Ishikawa (cell line): ENCODE measurements around the gene EIF4E1B.

Experiments used
- CEBPB ChIP-seq: IDR thresholded peaks from 2 replicates; pipeline ENCODE4 v1.6.1; 2012
- CREB1 ChIP-seq: IDR thresholded peaks from 2 replicates; pipeline ENCODE4 v1.6.1; 2012; ENCODE audit warnings: low read depth
- EGR1 ChIP-seq: IDR thresholded peaks from 2 replicates; pipeline ENCODE4 v1.6.1; 2012
- EP300 ChIP-seq: IDR thresholded peaks from 2 replicates; pipeline ENCODE4 v1.6.1; 2012; ENCODE audit warnings: borderline replicate concordance
- FOXM1 ChIP-seq: IDR thresholded peaks from 2 replicates; pipeline ENCODE4 v1.6.1; 2012; ENCODE audit warnings: low read depth, borderline replicate concordance
- MAX ChIP-seq: IDR thresholded peaks from 2 replicates; pipeline ENCODE4 v1.6.1; 2012
- NFIC ChIP-seq: IDR thresholded peaks from 2 replicates; pipeline ENCODE4 v1.6.1; 2012
- RAD21 ChIP-seq: IDR thresholded peaks from 2 replicates; pipeline ENCODE4 v1.6.1; 2012; ENCODE audit warnings: low read depth
- TAF1 ChIP-seq: IDR thresholded peaks from 2 replicates; pipeline ENCODE4 v1.6.1; 2012; ENCODE audit warnings: low read depth, mild to moderate bottlenecking
- TCF12 ChIP-seq: IDR thresholded peaks from 2 replicates; pipeline ENCODE4 v1.6.1; 2012; ENCODE audit warnings: low read depth
- TEAD4 ChIP-seq: IDR thresholded peaks from 2 replicates; pipeline ENCODE4 v1.6.1; 2012
- USF1 ChIP-seq: IDR thresholded peaks from 2 replicates; pipeline ENCODE4 v1.6.1; 2012
- YY1 ChIP-seq: IDR thresholded peaks from 2 replicates; pipeline ENCODE4 v1.6.1; 2012; ENCODE audit warnings: low read depth
- ZBTB7A ChIP-seq: IDR thresholded peaks from 2 replicates; pipeline ENCODE4 v1.6.1; 2012; ENCODE audit warnings: low read depth
- TF ChIP-seq, protein P1 (sequence below): IDR thresholded peaks from 2 replicates; pipeline ENCODE4 v1.6.1; 2012; ENCODE audit warnings: low read depth, mild to moderate bottlenecking

The EIF4E1B gene

GRCh38 chr5:176685010-176685409 is 54.5 kb downstream of the EIF4E1B start:
- TF ChIP-seq CREB1 (no peak), EP300 (no peak), TCF12 (no peak), NFIC (no peak)

DNA sequence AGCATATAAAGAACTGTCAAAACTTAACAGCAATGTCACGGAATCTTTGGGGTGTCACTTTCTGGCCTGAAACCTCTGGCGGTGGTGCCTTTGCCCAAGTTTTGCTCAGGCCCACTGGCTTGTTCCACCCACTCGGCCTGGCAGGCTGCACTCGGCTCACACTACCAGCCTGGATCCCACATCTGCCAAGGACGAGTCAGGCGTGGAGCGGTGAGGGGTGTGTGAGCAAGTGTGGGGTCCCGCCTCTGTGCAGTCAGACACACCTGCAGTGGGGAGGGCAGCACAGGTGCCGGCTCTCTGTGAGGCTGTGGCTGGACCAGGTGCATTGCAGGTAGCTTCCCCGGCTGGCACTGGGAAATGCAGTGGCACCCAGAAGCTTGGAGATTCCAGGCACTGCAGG is 56.8 kb downstream of the EIF4E1B start:
- no peak for TF ChIP-seq CEBPB
- no peak for TF ChIP-seq RAD21
- TF ChIP-seq ZBTB7A = no peak
- no peak for TF ChIP-seq CREB1
- TF ChIP-seq, protein P1, sequence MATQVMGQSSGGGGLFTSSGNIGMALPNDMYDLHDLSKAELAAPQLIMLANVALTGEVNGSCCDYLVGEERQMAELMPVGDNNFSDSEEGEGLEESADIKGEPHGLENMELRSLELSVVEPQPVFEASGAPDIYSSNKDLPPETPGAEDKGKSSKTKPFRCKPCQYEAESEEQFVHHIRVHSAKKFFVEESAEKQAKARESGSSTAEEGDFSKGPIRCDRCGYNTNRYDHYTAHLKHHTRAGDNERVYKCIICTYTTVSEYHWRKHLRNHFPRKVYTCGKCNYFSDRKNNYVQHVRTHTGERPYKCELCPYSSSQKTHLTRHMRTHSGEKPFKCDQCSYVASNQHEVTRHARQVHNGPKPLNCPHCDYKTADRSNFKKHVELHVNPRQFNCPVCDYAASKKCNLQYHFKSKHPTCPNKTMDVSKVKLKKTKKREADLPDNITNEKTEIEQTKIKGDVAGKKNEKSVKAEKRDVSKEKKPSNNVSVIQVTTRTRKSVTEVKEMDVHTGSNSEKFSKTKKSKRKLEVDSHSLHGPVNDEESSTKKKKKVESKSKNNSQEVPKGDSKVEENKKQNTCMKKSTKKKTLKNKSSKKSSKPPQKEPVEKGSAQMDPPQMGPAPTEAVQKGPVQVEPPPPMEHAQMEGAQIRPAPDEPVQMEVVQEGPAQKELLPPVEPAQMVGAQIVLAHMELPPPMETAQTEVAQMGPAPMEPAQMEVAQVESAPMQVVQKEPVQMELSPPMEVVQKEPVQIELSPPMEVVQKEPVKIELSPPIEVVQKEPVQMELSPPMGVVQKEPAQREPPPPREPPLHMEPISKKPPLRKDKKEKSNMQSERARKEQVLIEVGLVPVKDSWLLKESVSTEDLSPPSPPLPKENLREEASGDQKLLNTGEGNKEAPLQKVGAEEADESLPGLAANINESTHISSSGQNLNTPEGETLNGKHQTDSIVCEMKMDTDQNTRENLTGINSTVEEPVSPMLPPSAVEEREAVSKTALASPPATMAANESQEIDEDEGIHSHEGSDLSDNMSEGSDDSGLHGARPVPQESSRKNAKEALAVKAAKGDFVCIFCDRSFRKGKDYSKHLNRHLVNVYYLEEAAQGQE = no peak
- no peak for TF ChIP-seq NFIC
- TF ChIP-seq EGR1 = no peak
- TF ChIP-seq TCF12 = no peak
- TF ChIP-seq YY1 = no peak
- no peak for TF ChIP-seq FOXM1
- no peak for TF ChIP-seq EP300
- TF ChIP-seq USF1 = no peak
- TF ChIP-seq TEAD4 = no peak
- TF ChIP-seq MAX = no peak
- no peak for TF ChIP-seq TAF1

DNA sequence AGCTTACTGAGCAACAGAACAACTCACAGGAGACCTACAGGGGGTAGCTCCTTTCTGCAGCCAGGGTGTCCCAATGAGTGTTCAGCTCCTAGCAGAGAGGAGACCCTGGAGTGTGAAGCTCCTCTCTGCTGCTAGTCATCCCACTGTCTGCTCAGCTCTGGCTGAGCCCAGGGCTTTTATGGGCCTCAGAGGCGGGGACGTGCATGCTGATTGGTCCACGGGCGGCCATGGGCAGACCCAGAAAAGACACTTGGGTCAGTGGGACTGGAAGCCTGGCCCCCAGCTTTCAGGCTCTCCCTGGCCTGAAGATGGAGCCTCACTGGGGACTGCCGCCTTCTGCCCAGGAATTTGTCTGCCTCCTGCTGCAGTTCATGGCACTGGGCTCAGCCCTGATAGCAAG is 57.4 kb downstream of the EIF4E1B start:
- TF ChIP-seq EP300 (no peak), USF1 (no peak), NFIC (no peak), YY1 (no peak), TCF12 (no peak), CEBPB (no peak), TEAD4 (no peak), EGR1 (no peak)
- TF ChIP-seq, protein P1 = no peak

DNA sequence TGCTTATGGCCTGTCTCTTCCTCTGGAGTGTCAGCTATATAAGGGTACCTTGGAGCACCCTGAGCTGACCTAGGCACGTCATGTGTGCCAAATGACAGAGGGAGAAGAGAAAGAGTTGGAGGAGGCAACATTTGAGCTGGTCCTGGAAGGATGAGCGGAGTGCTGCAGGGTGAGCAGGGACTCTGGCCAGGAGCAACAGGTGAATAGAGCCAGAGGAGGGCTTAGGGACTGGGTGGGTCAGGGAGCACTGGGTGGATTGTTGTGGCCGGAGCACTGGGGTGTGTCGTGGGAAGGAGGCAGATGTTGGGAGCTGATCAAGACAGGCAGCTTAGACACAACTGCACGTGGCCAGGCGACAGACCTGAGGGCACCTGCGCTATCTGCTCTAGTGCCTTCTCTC is 60.4 kb downstream of the EIF4E1B start:
- TF ChIP-seq EP300 (no peak), USF1 (no peak), YY1 (no peak), CREB1 (no peak), MAX (no peak), CEBPB (no peak), TCF12 (no peak), TEAD4 (no peak), ZBTB7A (no peak), FOXM1 (no peak), NFIC (no peak), RAD21 (no peak)
- TF ChIP-seq, protein P1 = no peak

GRCh38 chr5:176691524-176691923 is 61.0 kb downstream of the EIF4E1B start:
- TF ChIP-seq TCF12 (no peak), CREB1 (no peak), USF1 (no peak), TEAD4 (no peak), ZBTB7A (no peak), FOXM1 (no peak), CEBPB (no peak), NFIC (no peak), RAD21 (no peak), YY1 (no peak), EP300 (no peak), TAF1 (no peak), EGR1 (no peak), MAX (no peak)
- TF ChIP-seq, protein P1 = no peak
